SIG-M5 (cell line): Measurements from ENCODE around the gene LEMD1.

Experiments
- DNase-seq: peaks from one replicate; lab custom pipeline; 2025; lab: John Stamatoyannopoulos, UW

LEMD1 gene

GRCh38 chr1:205354259-205355074 lies 67.4 kb downstream of the LEMD1 start:
- DNase-seq = no peak

- no peak for DNase-seq
Measured at GRCh38 chr1:205353612-205354011, 68.2 kb downstream of the LEMD1 start.

GRCh38 chr1:205353191-205353590 lies 68.7 kb downstream of the LEMD1 start:
- no peak for DNase-seq

- no peak for DNase-seq
Measured at GRCh38 chr1:205351984-205352713, 69.7 kb downstream of the LEMD1 start.

GRCh38 chr1:205350691-205351141 lies 71.1 kb downstream of the LEMD1 start:
- no peak for DNase-seq

- no peak for DNase-seq
Measured at GRCh38 chr1:205350124-205350523, 71.7 kb downstream of the LEMD1 start.

GRCh38 chr1:205348554-205349487 lies 73.0 kb downstream of the LEMD1 start:
- no peak for DNase-seq

- no peak for DNase-seq
Measured at GRCh38 chr1:205346956-205347574, 74.8 kb downstream of the LEMD1 start.

GRCh38 chr1:205345761-205346160 lies 76.1 kb downstream of the LEMD1 start:
- no peak for DNase-seq

- DNase-seq = no peak
Measured at GRCh38 chr1:205344066-205344928, 77.6 kb downstream of the LEMD1 start.

- no peak for DNase-seq
Measured at GRCh38 chr1:205343431-205344065, 78.3 kb downstream of the LEMD1 start.

- DNase-seq = no peak
Measured at GRCh38 chr1:205342986-205343385, 78.9 kb downstream of the LEMD1 start.

- DNase-seq = no peak
Measured at GRCh38 chr1:205340676-205341075, 81.2 kb downstream of the LEMD1 start.

GRCh38 chr1:205339717-205340116 lies 82.1 kb downstream of the LEMD1 start:
- DNase-seq = no peak

- DNase-seq = no peak
Measured at GRCh38 chr1:205339197-205339702, 82.6 kb downstream of the LEMD1 start.

GRCh38 chr1:205338011-205338410 lies 83.8 kb downstream of the LEMD1 start:
- DNase-seq = no peak

- no peak for DNase-seq
Measured at GRCh38 chr1:205337481-205337880, 84.4 kb downstream of the LEMD1 start.

- DNase-seq = no peak
Measured at GRCh38 chr1:205335692-205336091, 86.2 kb downstream of the LEMD1 start.

GRCh38 chr1:205332015-205332791 lies 89.7 kb downstream of the LEMD1 start:
- no peak for DNase-seq
